Measurements from ENCODE around the gene U2AF2.

The U2AF2 gene

GRCh38 chr19:55669418-55670279, 14.8 kb downstream of the U2AF2 start:
- Mint-ChIP-seq H3K4me1 (ENCODE audit: low read depth) (peaks cover 49% of the 10 kb centered on the region), H3K36me3 (ENCODE audit: low read depth) (peaks cover 59% of the 10 kb centered on the region), H3K9me3 (no peaks in the 10 kb centered on the region), H3K4me3 (no peak overlapping the region), H3K27ac (no peak overlapping the region), H3K27me3 (no peaks in the 10 kb centered on the region)

GRCh38 chr19:55670280-55671053, 15.6 kb downstream of the U2AF2 start:
- Mint-ChIP-seq H3K27ac (peak overlapping the region; percentile 34), H3K9me3 (no peaks in the 10 kb centered on the region), H3K4me1 (ENCODE audit: low read depth) (peaks cover 49% of the 10 kb centered on the region), H3K27me3 (no peaks in the 10 kb centered on the region), H3K36me3 (ENCODE audit: low read depth) (peaks cover 57% of the 10 kb centered on the region), H3K4me3 (no peak overlapping the region)

- Mint-ChIP-seq H3K4me3 (no peak overlapping the region), H3K36me3 (ENCODE audit: low read depth) (peaks cover 55% of the 10 kb centered on the region), H3K4me1 (ENCODE audit: low read depth) (peaks cover 47% of the 10 kb centered on the region), H3K9me3 (no peaks in the 10 kb centered on the region), H3K27me3 (no peaks in the 10 kb centered on the region), H3K27ac (peak overlapping the region; percentile 34)
Measured at GRCh38 chr19:55671054-55671378, 16.2 kb downstream of the U2AF2 start.

GRCh38 chr19:55672418-55672817, 17.6 kb downstream of the U2AF2 start:
- peaks cover 54% of the 10 kb centered on the region for H3K4me1 Mint-ChIP-seq (ENCODE audit: low read depth)
- H3K4me3 Mint-ChIP-seq = no peak overlapping the region
- H3K27me3 Mint-ChIP-seq = no peaks in the 10 kb centered on the region
- H3K27ac Mint-ChIP-seq = no peak overlapping the region
- peaks cover 54% of the 10 kb centered on the region for H3K36me3 Mint-ChIP-seq (ENCODE audit: low read depth)
- no peaks in the 10 kb centered on the region for H3K9me3 Mint-ChIP-seq

- Mint-ChIP-seq H3K9me3 (no peaks in the 10 kb centered on the region), H3K4me3 (peak overlapping the region; percentile 32), H3K27me3 (no peaks in the 10 kb centered on the region), H3K36me3 (ENCODE audit: low read depth) (peaks cover 57% of the 10 kb centered on the region), H3K4me1 (ENCODE audit: low read depth) (peaks cover 55% of the 10 kb centered on the region), H3K27ac (peak overlapping the region; percentile 59)
Measured at GRCh38 chr19:55673465-55673864, 18.6 kb downstream of the U2AF2 start.

GRCh38 chr19:55673889-55674288, 19.1 kb downstream of the U2AF2 start:
- Mint-ChIP-seq H3K36me3 (ENCODE audit: low read depth) (peaks cover 62% of the 10 kb centered on the region), H3K27ac (peak overlapping the region; percentile 59), H3K4me1 (ENCODE audit: low read depth) (peaks cover 60% of the 10 kb centered on the region), H3K4me3 (peak overlapping the region; percentile 32), H3K9me3 (no peaks in the 10 kb centered on the region), H3K27me3 (no peaks in the 10 kb centered on the region)

GRCh38 chr19:55674459-55674840, 19.6 kb downstream of the U2AF2 start:
- Mint-ChIP-seq H3K27me3 (no peaks in the 10 kb centered on the region), H3K9me3 (no peaks in the 10 kb centered on the region), H3K27ac (peak overlapping the region; percentile 89), H3K4me3 (peak overlapping the region; percentile 68), H3K4me1 (ENCODE audit: low read depth) (peaks cover 65% of the 10 kb centered on the region), H3K36me3 (ENCODE audit: low read depth) (peaks cover 61% of the 10 kb centered on the region)

- no peaks in the 10 kb centered on the region for H3K9me3 Mint-ChIP-seq
- H3K27me3 Mint-ChIP-seq = no peaks in the 10 kb centered on the region
- H3K4me3 Mint-ChIP-seq = peak within 1 kb of the TSS; percentile 94
- H3K36me3 Mint-ChIP-seq (ENCODE audit: low read depth) = peaks cover 60% of the 10 kb centered on the region
- H3K27ac Mint-ChIP-seq = peak within 1 kb of the TSS; percentile 94
- peaks cover 67% of the 10 kb centered on the region for H3K4me1 Mint-ChIP-seq (ENCODE audit: low read depth)
Measured at GRCh38 chr19:55674841-55675660, 20.2 kb downstream of the U2AF2 start, which contains the start of gene EPN1. Gene EPN1 (plus strand): TSS chr19:55675226. CDS start chr19:55678628, 3,402 bp downstream.

- peak overlapping the region; percentile 94 for H3K27ac Mint-ChIP-seq
- H3K27me3 Mint-ChIP-seq = no peaks in the 10 kb centered on the region
- no peaks in the 10 kb centered on the region for H3K9me3 Mint-ChIP-seq
- H3K36me3 Mint-ChIP-seq (ENCODE audit: low read depth) = peaks cover 59% of the 10 kb centered on the region
- peak overlapping the region; percentile 94 for H3K4me3 Mint-ChIP-seq
- H3K4me1 Mint-ChIP-seq (ENCODE audit: low read depth) = peaks cover 67% of the 10 kb centered on the region
Measured at GRCh38 chr19:55675661-55676354, 21.0 kb downstream of the U2AF2 start.

GRCh38 chr19:55676383-55676782, 21.5 kb downstream of the U2AF2 start:
- H3K9me3 Mint-ChIP-seq = no peaks in the 10 kb centered on the region
- H3K4me1 Mint-ChIP-seq (ENCODE audit: low read depth) = peaks cover 61% of the 10 kb centered on the region
- peaks cover 55% of the 10 kb centered on the region for H3K36me3 Mint-ChIP-seq (ENCODE audit: low read depth)
- peak overlapping the region; percentile 94 for H3K4me3 Mint-ChIP-seq
- peak overlapping the region; percentile 59 for H3K27ac Mint-ChIP-seq
- no peaks in the 10 kb centered on the region for H3K27me3 Mint-ChIP-seq

GRCh38 chr19:55676889-55677505, 22.2 kb downstream of the U2AF2 start:
- no peaks in the 10 kb centered on the region for H3K27me3 Mint-ChIP-seq
- H3K27ac Mint-ChIP-seq = peak overlapping the region; percentile 59
- H3K4me3 Mint-ChIP-seq = peak overlapping the region; percentile 94
- no peaks in the 10 kb centered on the region for H3K9me3 Mint-ChIP-seq
- peaks cover 59% of the 10 kb centered on the region for H3K4me1 Mint-ChIP-seq (ENCODE audit: low read depth)
- H3K36me3 Mint-ChIP-seq (ENCODE audit: low read depth) = peaks cover 56% of the 10 kb centered on the region

GRCh38 chr19:55677572-55678028, 22.8 kb downstream of the U2AF2 start:
- peak overlapping the region; percentile 51 for H3K27ac Mint-ChIP-seq
- H3K27me3 Mint-ChIP-seq = no peaks in the 10 kb centered on the region
- H3K9me3 Mint-ChIP-seq = no peaks in the 10 kb centered on the region
- peaks cover 56% of the 10 kb centered on the region for H3K4me1 Mint-ChIP-seq (ENCODE audit: low read depth)
- peak overlapping the region; percentile 20 for H3K4me3 Mint-ChIP-seq
- peaks cover 54% of the 10 kb centered on the region for H3K36me3 Mint-ChIP-seq (ENCODE audit: low read depth)

GRCh38 chr19:55678121-55678671, 23.4 kb downstream of the U2AF2 start:
- Mint-ChIP-seq H3K4me1 (ENCODE audit: low read depth) (peaks cover 55% of the 10 kb centered on the region), H3K27ac (peak overlapping the region; percentile 51), H3K36me3 (ENCODE audit: low read depth) (peaks cover 52% of the 10 kb centered on the region), H3K27me3 (no peaks in the 10 kb centered on the region), H3K9me3 (no peaks in the 10 kb centered on the region), H3K4me3 (peak overlapping the region; percentile 39)
